Measurements from ENCODE around the gene IL17RD.

Gene IL17RD

GRCh38 chr3:57158813-57159738 lies 6.1 kb downstream of the IL17RD start:
- DNase-seq: peak; percentile 22

GRCh38 chr3:57158325-57158724 lies 6.8 kb downstream of the IL17RD start:
- DNase-seq: no peak

GRCh38 chr3:57157545-57157944 lies 7.6 kb downstream of the IL17RD start:
- DNase-seq: no peak

GRCh38 chr3:57155310-57155643 lies 9.9 kb downstream of the IL17RD start:
- DNase-seq: no peak

- no peak for DNase-seq
Measured at GRCh38 chr3:57154470-57155309, 10.5 kb downstream of the IL17RD start.

- no peak for DNase-seq
Measured at GRCh38 chr3:57152151-57153143, 12.7 kb downstream of the IL17RD start.

- DNase-seq: no peak
Measured at GRCh38 chr3:57151749-57152148, 13.4 kb downstream of the IL17RD start.

- no peak for DNase-seq
Measured at GRCh38 chr3:57151021-57151449, 14.1 kb downstream of the IL17RD start.

- DNase-seq: no peak
Measured at GRCh38 chr3:57150113-57150581, 15.0 kb downstream of the IL17RD start.

- no peak for DNase-seq
Measured at GRCh38 chr3:57147071-57147470, 18.1 kb downstream of the IL17RD start.

- no peak for DNase-seq
Measured at GRCh38 chr3:57145852-57146251, 19.3 kb downstream of the IL17RD start.

- no peak for DNase-seq
Measured at GRCh38 chr3:57144952-57145351, 20.2 kb downstream of the IL17RD start.

- DNase-seq: no peak
Measured at GRCh38 chr3:57143886-57144459, 21.2 kb downstream of the IL17RD start.

- no peak for DNase-seq
Measured at GRCh38 chr3:57142411-57142723, 22.8 kb downstream of the IL17RD start.

GRCh38 chr3:57141719-57142410 lies 23.3 kb downstream of the IL17RD start:
- DNase-seq: no peak

GRCh38 chr3:57140894-57141293 lies 24.3 kb downstream of the IL17RD start:
- no peak for DNase-seq

GRCh38 chr3:57135964-57136719 lies 29.0 kb downstream of the IL17RD start:
- no peak for DNase-seq

- no peak for DNase-seq
Measured at GRCh38 chr3:57133157-57133556, 32.0 kb downstream of the IL17RD start.

- no peak for DNase-seq
Measured at GRCh38 chr3:57132674-57133073, 32.5 kb downstream of the IL17RD start.

- DNase-seq: no peak
Measured at GRCh38 chr3:57131210-57131588, 34.0 kb downstream of the IL17RD start.

Measured in activated CD4-positive, alpha-beta T cell treated with anti-CD3 and anti-CD28 coated beads, Interleukin-2, amount 50 U/mL, for 16 hours (primary cell).